DOHH2 (cell line): ENCODE data around the gene LGR5.

Experiments
- H3F3A ChIP-seq: fragments of 200-600 bp; sonication (generic), shearing (Covaris generic); 2 replicates; pipeline ENCODE4 v1.6.0; 2016; ENCODE audit warnings: antibody characterized with exemption, mild to moderate bottlenecking; ENCODE audit not compliant: control insufficient read depth, insufficient read depth
- H3K27ac ChIP-seq: fragments of 200-600 bp; sonication (generic); 2 replicates; pipeline ENCODE4 v1.5.1; 2014; ENCODE audit warnings: low read depth, mild to moderate bottlenecking, low read length, moderate library complexity
- H3K27me3 ChIP-seq: fragments of 200-600 bp; sonication (generic); 2 replicates; pipeline ENCODE4 v1.6.1; 2014; ENCODE audit warnings: mild to moderate bottlenecking, low read length, mixed read lengths; ENCODE audit not compliant: control insufficient read depth
- H3K36me3 ChIP-seq: fragments of 200-600 bp; sonication (generic); 2 replicates; pipeline ENCODE4 v1.6.1; 2014; ENCODE audit warnings: mild to moderate bottlenecking, low read length, moderate library complexity, mixed read lengths; ENCODE audit not compliant: control insufficient read depth
- H3K4me1 ChIP-seq: fragments of 200-600 bp; sonication (generic); 2 replicates; pipeline ENCODE4 v1.6.1; 2014; ENCODE audit warnings: mild to moderate bottlenecking, low read length, mixed read lengths; ENCODE audit not compliant: control insufficient read depth
- H3K4me2 ChIP-seq: fragments of 200-600 bp; sonication (generic); 2 replicates; pipeline ENCODE4 v1.6.0; 2014; ENCODE audit warnings: mild to moderate bottlenecking, low read length, moderate library complexity
- H3K4me3 ChIP-seq: fragments of 200-600 bp; sonication (generic); 2 replicates; pipeline ENCODE4 v1.5.1; 2014; ENCODE audit warnings: mild to moderate bottlenecking, low read length, mixed read lengths
- H3K79me2 ChIP-seq: fragments of 200-600 bp; sonication (generic); 2 replicates; pipeline ENCODE4 v1.6.1; 2014; ENCODE audit warnings: mild to moderate bottlenecking, low read length, mixed read lengths; ENCODE audit not compliant: control insufficient read depth
- H3K9me2 ChIP-seq: fragments of 200-600 bp; sonication (generic); replicated peaks from 2 replicates; pipeline ENCODE4 v1.6.1; 2014; ENCODE audit warnings: mild to moderate bottlenecking, low read length, mixed read lengths; ENCODE audit not compliant: control insufficient read depth
- H3K9me3 ChIP-seq: fragments of 200-600 bp; sonication (generic); 2 replicates; pipeline ENCODE4 v1.6.1; 2014; ENCODE audit warnings: antibody characterized with exemption, low read length, mixed read lengths; ENCODE audit not compliant: control insufficient read depth, insufficient read depth
- H4K20me1 ChIP-seq: fragments of 200-600 bp; sonication (generic); 2 replicates; pipeline ENCODE4 v1.6.0; 2014; ENCODE audit warnings: low read depth, mild to moderate bottlenecking, antibody characterized with exemption, low read length, moderate library complexity; ENCODE audit not compliant: control insufficient read depth, insufficient read depth
- CTCF ChIP-seq: fragments of 200-600 bp; sonication (generic); IDR thresholded peaks from one replicate; pipeline ENCODE4 v1.5.1; 2014; ENCODE audit warnings: antibody characterized with exemption, mild to moderate bottlenecking, low read depth, low read length; ENCODE audit not compliant: poor library complexity, severe bottlenecking
- EZH2phosphoT487 ChIP-seq: fragments of 200-600 bp; sonication (generic); IDR thresholded peaks from 2 replicates; pipeline ENCODE4 v1.6.1; 2017; ENCODE audit warnings: borderline replicate concordance, mild to moderate bottlenecking, antibody characterized with exemption, low read length, moderate library complexity, mixed read lengths

The LGR5 gene

GRCh38 chr12:71626098-71626497 is 186.5 kb downstream of the LGR5 start:
- TF ChIP-seq EZH2phosphoT487 (no peak), CTCF (no peak)

DNA sequence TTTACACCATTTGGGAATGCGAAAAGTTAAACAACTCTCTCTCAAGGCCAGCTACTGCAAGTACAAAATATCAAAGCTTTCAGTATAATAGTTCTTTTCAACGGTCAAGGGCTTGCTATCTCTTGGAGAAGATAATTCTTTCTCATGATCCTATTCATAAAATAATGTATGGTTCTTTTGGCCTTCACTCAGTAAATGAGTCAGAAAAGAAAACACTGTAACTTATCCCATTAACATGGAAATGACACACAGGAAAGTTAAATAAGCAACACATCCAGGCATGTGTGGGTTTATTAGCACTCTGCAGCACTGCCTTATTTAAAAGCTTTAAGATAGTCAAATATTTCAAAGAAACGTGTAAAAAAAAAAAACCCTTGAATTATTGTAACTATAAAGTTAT is 187.2 kb downstream of the LGR5 start:
- peaks cover 8% of the 10 kb centered on the region for H3F3A ChIP-seq
- peaks cover 3% of the 10 kb centered on the region for H3K79me2 ChIP-seq
- H3K27ac ChIP-seq: no peak overlapping the region
- no peaks in the 10 kb centered on the region for H3K27me3 ChIP-seq
- H3K9me3 ChIP-seq: no peaks in the 10 kb centered on the region
- H3K4me3 ChIP-seq: no peak overlapping the region
- H4K20me1 ChIP-seq: no peaks in the 10 kb centered on the region
- peaks cover 10% of the 10 kb centered on the region for H3K4me1 ChIP-seq
- H3K4me2 ChIP-seq: no peak overlapping the region
- peaks cover 98% of the 10 kb centered on the region for H3K36me3 ChIP-seq
- TF ChIP-seq CTCF: no peak
- no peak for TF ChIP-seq EZH2phosphoT487
- no peaks in the 10 kb centered on the region for H3K9me2 ChIP-seq

More at GRCh38 chr12:71626098-71626497, 186.5 kb downstream of the LGR5 start:
- no peak overlapping the region; the same call in 1 of the 2 replicates for H3K4me2 ChIP-seq
- no peak overlapping the region for H3K27ac ChIP-seq
- H3K9me3 ChIP-seq: no peaks in the 10 kb centered on the region
- H3F3A ChIP-seq: peaks cover 8% of the 10 kb centered on the region
- peaks cover 98% of the 10 kb centered on the region for H3K36me3 ChIP-seq
- H3K4me3 ChIP-seq: no peak overlapping the region
- H3K9me2 ChIP-seq: no peaks in the 10 kb centered on the region
- peaks cover 10% of the 10 kb centered on the region for H3K4me1 ChIP-seq
- H4K20me1 ChIP-seq: no peaks in the 10 kb centered on the region
- peaks cover 3% of the 10 kb centered on the region for H3K79me2 ChIP-seq
- H3K27me3 ChIP-seq: no peaks in the 10 kb centered on the region

DNA sequence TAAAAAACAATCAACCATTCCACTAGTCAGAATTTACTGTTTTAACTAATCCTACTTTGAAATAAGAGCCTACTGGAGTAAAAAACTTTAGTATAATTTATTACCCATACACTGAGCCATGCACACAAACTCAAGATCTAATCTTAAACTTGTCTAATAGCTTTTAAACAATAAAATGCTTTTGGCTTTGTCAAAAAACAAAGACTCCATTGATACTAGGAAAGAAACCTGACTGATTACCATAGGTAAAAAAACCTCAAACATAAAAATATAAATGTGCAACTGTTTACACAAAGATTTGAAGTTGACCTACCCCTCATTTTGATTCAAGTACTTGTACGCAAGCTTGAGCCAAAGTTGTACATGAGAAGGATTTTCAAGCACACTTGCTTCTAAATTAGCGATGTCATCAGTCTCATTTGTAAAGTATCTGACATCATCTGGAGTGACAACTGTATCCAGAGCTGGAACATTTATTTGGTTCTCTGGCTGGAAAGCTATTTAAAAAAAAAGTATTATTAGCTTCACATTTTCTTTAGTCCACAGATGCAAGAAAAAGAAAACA is 187.9 kb downstream of the LGR5 start:
- TF ChIP-seq EZH2phosphoT487 (no peak), CTCF (no peak)
- H3F3A ChIP-seq: peaks cover 11% of the 10 kb centered on the region
- H3K79me2 ChIP-seq: peaks cover 3% of the 10 kb centered on the region
- no peak overlapping the region for H3K4me3 ChIP-seq
- no peaks in the 10 kb centered on the region for H4K20me1 ChIP-seq
- no peaks in the 10 kb centered on the region for H3K9me2 ChIP-seq
- no peaks in the 10 kb centered on the region for H3K9me3 ChIP-seq
- H3K4me2 ChIP-seq: no peak overlapping the region
- H3K27ac ChIP-seq: no peak overlapping the region
- H3K36me3 ChIP-seq: peaks cover 98% of the 10 kb centered on the region
- H3K27me3 ChIP-seq: no peaks in the 10 kb centered on the region
- peaks cover 10% of the 10 kb centered on the region for H3K4me1 ChIP-seq
